KMS-11 (cell line): ENCODE results near the gene TTLL7.

Experiments used
- H2AFZ ChIP-seq: fragments of 200-600 bp; sonication (generic); 2 replicates; pipeline ENCODE4 v1.6.1; 2016; ENCODE audit warnings: antibody characterized with exemption, mixed run types, low read depth
- H3K27ac ChIP-seq: fragments of 200-600 bp; sonication (generic); 2 replicates; pipeline ENCODE4 v1.6.1; 2016; ENCODE audit warnings: mild to moderate bottlenecking, mixed run types
- H3K27me3 ChIP-seq: fragments of 200-600 bp; sonication (generic); 2 replicates; pipeline ENCODE4 v1.6.1; 2017; ENCODE audit warnings: mild to moderate bottlenecking, low read depth, mixed run types, moderate library complexity; ENCODE audit not compliant: insufficient read depth
- H3K36me3 ChIP-seq: fragments of 200-600 bp; sonication (generic); 2 replicates; pipeline ENCODE4 v1.6.1; 2017; ENCODE audit warnings: mild to moderate bottlenecking, mixed run types; ENCODE audit not compliant: insufficient read depth
- H3K4me1 ChIP-seq: fragments of 200-600 bp; sonication (generic); 2 replicates; pipeline ENCODE4 v1.6.1; 2016; ENCODE audit warnings: mild to moderate bottlenecking, low read depth, mixed run types; ENCODE audit not compliant: poor library complexity, severe bottlenecking
- H3K4me2 ChIP-seq: fragments of 200-600 bp; sonication (generic); 2 replicates; pipeline ENCODE4 v1.7.0; 2016; ENCODE audit warnings: mild to moderate bottlenecking, mixed run types
- H3K4me3 ChIP-seq: fragments of 200-600 bp; sonication (generic); IDR thresholded peaks from 2 replicates; pipeline ENCODE4 v1.6.1; 2017; ENCODE audit warnings: low read depth, low read length, mixed read lengths; ENCODE audit not compliant: insufficient read depth
- H3K79me2 ChIP-seq: fragments of 200-600 bp; sonication (generic); 2 replicates; pipeline ENCODE4 v1.6.1; 2016; ENCODE audit warnings: low read depth, mixed run types; ENCODE audit not compliant: insufficient read depth
- H3K9ac ChIP-seq: fragments of 200-600 bp; sonication (generic); 2 replicates; pipeline ENCODE4 v1.6.1; 2016; ENCODE audit warnings: mild to moderate bottlenecking, mixed run types
- H4K20me1 ChIP-seq: fragments of 200-600 bp; sonication (generic); 2 replicates; pipeline ENCODE4 v1.6.1; 2016; ENCODE audit warnings: mild to moderate bottlenecking, mixed run types; ENCODE audit not compliant: insufficient read depth
- CTCF ChIP-seq: fragments of 200-600 bp; sonication (generic); conservative IDR thresholded peaks from 2 replicates; pipeline ENCODE4 v1.6.1; 2017; ENCODE audit warnings: low read depth, mild to moderate bottlenecking, antibody characterized with exemption, low read length, moderate library complexity, mixed read lengths

Gene TTLL7

GRCh38 chr1:84006591-84006990 is 7.7 kb upstream of the TTLL7 start:
- Histone ChIP-seq H3K9ac (no peak overlapping the region), H3K4me1 (no peaks in the 10 kb centered on the region), H3K4me3 (no peak overlapping the region), H3K27ac (no peak overlapping the region), H3K79me2 (no peaks in the 10 kb centered on the region), H3K4me2 (no peak overlapping the region), H2AFZ (no peak overlapping the region), H3K36me3 (no peaks in the 10 kb centered on the region), H3K27me3 (no peaks in the 10 kb centered on the region), H4K20me1 (no peaks in the 10 kb centered on the region)
- no peak for TF ChIP-seq CTCF

GRCh38 chr1:84001501-84001900 is 2.6 kb upstream of the TTLL7 start:
- H2AFZ ChIP-seq: no peak overlapping the region
- no peak for TF ChIP-seq CTCF
- no peaks in the 10 kb centered on the region for H3K27me3 ChIP-seq
- no peak overlapping the region for H3K27ac ChIP-seq
- no peak overlapping the region for H3K4me3 ChIP-seq
- peaks cover 6% of the 10 kb centered on the region for H3K4me1 ChIP-seq
- no peaks in the 10 kb centered on the region for H3K79me2 ChIP-seq
- H3K9ac ChIP-seq: no peak overlapping the region
- H3K36me3 ChIP-seq: no peaks in the 10 kb centered on the region
- no peak overlapping the region for H3K4me2 ChIP-seq
- no peaks in the 10 kb centered on the region for H4K20me1 ChIP-seq

- no peak overlapping the region for H3K27ac ChIP-seq
- H3K79me2 ChIP-seq: no peaks in the 10 kb centered on the region
- no peaks in the 10 kb centered on the region for H3K27me3 ChIP-seq
- no peak overlapping the region for H3K4me2 ChIP-seq
- no peaks in the 10 kb centered on the region for H4K20me1 ChIP-seq
- no peaks in the 10 kb centered on the region for H3K36me3 ChIP-seq
- H3K4me1 ChIP-seq: peaks cover 9% of the 10 kb centered on the region
- TF ChIP-seq CTCF: no peak
- no peak overlapping the region for H2AFZ ChIP-seq
- H3K9ac ChIP-seq: no peak overlapping the region
- no peak overlapping the region for H3K4me3 ChIP-seq
Measured at GRCh38 chr1:84000954-84001495, 2.1 kb upstream of the TTLL7 start.

GRCh38 chr1:84000196-84000885 is 1.4 kb upstream of the TTLL7 start:
- Histone ChIP-seq H3K27me3 (no peaks in the 10 kb centered on the region), H3K9ac (no peak overlapping the region), H3K4me3 (no peak overlapping the region), H3K36me3 (no peaks in the 10 kb centered on the region), H4K20me1 (no peaks in the 10 kb centered on the region), H3K27ac (no peak overlapping the region), H2AFZ (no peak overlapping the region), H3K4me2 (no peak overlapping the region; the same call in 1 of the 2 replicates), H3K79me2 (no peaks in the 10 kb centered on the region), H3K4me1 (peaks cover 15% of the 10 kb centered on the region)
- TF ChIP-seq CTCF: no peak
